Left lobe of liver (tissue), 2 donors: Measurements from ENCODE around the gene ARID5A. TPM values are rescaled to one million over a fixed set of nuclear protein-coding genes. Genes with fewer than 3 reads are reported as not detected.

Experiments used
- ATAC-seq: fragments of 200-7000 bp; cut with Tn5 transposase; one replicate; pipeline ENCODE4 v1.9.1; 2020; ENCODE audit warnings: mild to moderate bottlenecking, moderate library complexity
- DNase-seq: peaks from one replicate; pipeline ENCODE4 v3.0.0-alpha.2; 2020; ENCODE audit warnings: low spot score
- total RNA-seq: library from RNA; stranded (reverse); gene quantifications from one replicate; pipeline ENCODE4 v1.2.1, GENCODE V29; 2021
- donor health status: DM: no; HTN: no; CAD: no; lungs with moderate emphysema.
- donor health status: DM: no; HTN: yes; CAD: no.

The ARID5A gene
- total RNA-seq, 1 donor from 2014 or later: 18.9 TPM

DNA sequence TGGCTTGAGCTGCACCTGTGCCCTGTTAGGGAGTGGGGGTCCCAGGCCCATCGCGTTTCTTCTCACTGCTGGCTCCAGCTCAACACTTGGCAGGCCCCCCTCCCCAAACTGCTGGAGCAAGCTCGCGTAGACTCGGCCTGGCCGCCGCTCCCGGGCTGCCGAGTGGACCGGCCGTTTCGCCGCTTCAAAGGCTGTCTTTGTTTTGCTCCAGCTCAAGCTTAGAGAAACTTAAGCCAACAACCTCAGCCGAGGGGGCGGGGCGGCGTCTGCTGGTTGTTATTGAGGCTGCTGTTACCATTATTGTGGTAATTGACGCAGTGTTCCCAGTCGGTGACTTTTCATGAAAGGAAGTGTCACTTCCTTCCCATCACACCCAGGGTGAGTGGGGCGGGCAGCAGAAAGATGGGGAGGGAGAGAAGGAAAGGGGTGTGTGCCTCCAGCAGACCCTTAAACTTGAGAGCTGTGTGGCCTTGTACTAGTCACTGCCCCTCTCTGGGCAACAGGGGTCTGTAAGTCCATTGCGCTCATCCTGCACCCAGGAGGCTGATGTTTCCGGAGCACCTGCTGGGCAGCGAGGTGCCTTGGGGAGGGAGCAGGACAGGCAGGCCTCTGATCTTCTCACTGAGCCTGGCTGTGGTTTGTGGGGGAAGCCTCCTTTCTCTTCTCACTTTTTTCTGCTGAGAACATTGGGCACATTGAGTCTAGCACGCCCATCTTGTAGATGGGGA, 2.1 kb downstream of the ARID5A start:
- DNase-seq (peak; percentile 69), ATAC-seq (peak; percentile 2)

DNA sequence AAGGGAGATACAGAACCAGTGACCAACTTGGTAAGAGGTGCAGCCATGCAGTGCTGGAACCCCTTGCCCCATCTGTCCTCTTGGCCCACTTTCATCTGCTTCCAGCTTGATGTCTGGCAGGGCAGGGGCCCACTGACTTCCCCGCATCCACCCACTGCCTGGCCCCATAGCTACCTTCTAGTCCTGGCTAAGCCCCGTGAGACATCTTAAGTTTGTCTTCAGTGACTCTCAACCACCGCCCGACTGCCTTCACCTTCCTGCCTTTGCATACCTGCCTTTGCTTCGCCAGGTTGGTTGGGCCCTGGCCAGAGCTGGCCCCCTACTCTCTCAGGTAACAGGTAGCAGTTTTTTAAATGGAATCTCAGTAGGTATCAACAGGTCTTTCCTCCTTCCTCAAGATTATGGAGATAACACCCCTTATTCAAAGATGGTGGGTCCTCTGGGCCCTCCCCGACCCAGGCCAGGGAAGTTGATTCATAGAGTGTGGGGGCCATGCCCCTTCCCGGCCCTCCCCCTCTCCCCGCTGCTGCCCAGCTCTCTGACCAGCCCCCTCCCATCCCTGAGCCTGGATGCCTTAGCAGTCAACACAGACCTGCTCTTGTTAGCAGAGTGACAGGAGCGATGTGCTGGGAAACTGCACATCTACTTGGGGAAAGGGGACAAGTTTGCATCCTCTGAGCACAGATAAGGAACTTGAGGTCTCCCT, 2.8 kb downstream of the ARID5A start:
- no peak for ATAC-seq
- DNase-seq: no peak

DNA sequence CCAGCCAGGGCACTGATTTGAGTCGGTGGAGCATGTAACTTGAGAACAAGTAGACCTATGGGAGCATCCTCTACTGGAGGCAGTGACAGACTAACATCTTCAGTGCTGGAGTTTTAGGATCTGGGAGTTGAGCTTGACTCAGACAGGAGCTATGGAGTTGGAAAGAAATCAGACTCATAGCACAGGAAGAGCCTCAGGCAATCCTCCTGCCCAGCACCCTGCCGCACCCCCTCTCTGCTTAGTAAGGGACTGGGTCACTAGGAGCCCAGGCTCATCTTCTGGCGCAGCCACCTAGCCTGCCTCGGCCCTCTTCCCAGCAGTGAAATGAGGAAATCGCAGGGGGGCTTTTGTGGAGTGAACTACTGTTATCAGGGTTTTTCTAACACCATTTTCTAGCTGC, 3.6 kb downstream of the ARID5A start:
- no peak for DNase-seq
- ATAC-seq: no peak

DNA sequence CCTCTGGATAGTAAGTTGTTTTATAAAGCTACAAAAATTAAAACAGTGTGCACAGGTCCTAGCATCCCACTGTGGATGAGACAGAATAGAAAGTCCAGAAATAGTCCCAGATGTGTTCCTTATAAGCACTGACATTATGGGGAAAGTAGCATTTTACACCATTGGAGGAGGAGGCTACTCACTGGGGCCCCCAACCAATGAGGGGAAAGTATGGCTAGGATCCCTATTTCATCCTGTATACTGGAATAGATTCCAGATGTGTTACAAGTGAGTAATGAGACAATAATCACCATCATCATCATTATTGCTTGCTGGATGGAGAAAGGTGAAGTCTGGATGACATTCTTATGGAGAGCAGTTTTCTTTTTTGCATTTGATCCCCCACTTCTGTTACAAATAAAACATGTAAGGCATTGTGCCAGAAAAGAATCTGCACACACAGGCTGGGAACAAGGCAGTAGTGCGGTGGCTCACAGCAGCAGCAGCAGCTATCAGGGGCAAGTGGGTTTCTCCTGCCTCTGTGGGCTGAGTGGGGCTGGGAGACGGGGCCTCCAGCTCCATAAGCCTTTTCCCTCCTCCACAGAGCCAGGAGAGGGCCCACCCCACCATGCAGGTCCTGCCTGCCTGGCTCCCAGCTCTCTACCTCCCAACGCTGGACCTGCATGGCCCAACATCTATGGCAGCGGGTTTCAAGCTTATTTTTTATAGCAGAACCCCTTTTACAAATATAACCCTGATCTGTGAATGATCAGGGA, 5.0 kb downstream of the ARID5A start:
- DNase-seq: no peak
- no peak for ATAC-seq

DNA sequence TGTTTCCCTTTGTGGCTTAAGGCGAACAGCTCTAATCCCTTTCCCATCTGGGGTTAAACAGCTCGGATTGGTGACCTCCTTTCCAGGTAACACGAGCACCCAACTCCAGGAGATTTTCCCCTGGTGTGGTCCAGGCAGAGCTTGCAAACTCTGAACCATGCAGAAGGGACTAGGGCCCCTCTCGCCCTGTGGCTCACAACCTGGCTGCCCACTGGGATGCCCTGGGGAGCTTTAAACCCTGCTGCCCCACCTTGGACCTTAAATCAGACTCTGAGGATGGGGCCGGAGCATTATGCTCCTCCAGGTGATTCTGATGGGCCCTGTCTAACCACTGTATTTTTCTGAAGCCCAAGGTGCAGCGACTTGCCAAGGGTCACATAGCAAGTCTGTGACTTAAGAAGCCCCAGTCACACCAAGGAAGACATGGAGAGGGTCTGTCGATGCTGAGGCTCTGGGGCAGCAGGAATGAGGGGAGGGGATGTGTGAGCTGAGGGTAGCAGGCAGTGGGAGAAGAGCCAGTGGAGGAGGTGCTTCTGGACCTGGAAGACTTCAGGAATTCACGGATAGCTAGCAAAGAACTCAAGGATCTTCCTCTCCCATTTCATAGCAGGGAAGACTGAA, 5.9 kb downstream of the ARID5A start:
- no peak for ATAC-seq
- no peak for DNase-seq

DNA sequence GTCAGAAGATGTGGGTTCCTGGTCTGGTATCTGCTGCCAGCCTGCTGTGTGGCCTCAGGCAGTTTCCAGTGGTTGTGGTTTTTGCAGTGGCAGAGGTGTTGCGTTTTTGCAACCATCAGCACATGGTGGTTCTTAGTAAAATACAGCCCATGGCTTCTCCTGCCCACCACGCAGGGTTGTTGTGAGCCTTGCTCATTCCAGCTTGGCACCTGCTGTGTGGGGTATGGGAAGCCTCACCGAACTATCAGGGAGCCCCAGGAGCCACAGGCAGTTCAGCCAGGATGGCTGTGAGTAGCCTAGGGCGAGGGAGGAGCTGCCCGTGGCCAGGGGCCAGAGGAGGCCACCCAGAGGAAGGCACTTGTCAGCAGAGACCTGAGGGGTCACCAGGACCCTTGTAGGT, 9.8 kb downstream of the ARID5A start:
- ATAC-seq (no peak), DNase-seq (no peak)

DNA sequence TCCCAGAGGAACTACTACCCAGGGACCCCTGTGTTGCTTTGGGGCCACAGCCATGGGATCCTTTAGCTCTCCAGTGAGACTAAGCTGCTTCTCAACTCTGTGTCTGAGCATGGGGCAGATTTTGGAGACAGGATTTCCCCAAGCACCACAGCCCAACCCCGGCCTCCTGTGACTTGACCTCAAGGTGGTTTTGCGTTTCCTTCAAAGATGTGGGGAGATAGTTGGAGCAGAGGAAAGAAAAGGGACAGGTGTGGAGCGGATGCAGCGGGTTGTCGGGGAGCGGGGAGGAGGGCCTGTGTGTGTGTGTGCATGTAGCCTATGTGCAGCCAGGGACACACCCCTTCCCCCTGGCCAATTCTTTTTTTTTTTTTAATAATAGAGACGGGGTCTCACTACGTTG, 10.2 kb downstream of the ARID5A start:
- ATAC-seq (no peak), DNase-seq (no peak)

DNA sequence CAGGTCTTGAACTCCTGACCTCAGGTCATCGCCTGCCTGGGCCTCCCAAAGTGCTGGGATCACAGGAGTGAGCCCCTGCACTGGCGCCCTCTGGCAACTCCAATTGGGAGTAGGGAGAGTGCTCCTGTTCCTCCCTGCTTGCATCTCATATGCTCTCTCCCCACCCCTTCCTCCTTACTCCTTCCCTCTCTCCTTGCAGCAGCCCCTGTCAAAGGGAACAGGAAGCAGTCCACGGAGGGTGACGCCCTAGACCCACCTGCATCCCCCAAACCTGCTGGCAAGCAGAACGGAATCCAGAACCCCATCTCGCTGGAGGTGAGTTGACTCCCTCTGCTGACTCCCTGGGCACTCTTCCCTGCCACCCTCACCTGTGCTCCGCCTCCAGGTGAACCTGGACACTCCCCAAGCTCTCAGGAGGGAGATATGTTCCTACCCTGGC, 10.7 kb downstream of the ARID5A start:
- DNase-seq (no peak), ATAC-seq (no peak)

DNA sequence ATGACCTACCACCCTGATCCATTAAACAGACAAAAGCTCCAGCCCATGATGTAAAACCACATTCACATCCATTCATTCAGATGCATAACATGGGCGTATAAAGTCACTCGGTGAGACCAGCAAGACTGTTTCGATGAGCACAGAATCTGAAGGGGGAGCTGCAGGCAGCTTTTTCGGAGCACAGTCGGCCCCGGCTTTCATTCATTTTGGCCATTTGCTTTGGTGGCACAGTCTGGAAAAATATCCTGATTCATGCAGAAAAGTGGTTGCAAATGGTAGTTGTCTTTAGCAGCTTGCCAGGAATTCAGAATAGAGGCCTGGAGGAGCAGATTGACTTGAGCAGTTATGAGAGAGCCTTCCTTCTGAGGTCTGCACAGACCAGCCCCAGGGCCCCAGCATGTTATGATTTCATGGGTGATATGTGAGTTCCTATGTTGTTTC, 11.2 kb downstream of the ARID5A start:
- no peak for ATAC-seq

DNA sequence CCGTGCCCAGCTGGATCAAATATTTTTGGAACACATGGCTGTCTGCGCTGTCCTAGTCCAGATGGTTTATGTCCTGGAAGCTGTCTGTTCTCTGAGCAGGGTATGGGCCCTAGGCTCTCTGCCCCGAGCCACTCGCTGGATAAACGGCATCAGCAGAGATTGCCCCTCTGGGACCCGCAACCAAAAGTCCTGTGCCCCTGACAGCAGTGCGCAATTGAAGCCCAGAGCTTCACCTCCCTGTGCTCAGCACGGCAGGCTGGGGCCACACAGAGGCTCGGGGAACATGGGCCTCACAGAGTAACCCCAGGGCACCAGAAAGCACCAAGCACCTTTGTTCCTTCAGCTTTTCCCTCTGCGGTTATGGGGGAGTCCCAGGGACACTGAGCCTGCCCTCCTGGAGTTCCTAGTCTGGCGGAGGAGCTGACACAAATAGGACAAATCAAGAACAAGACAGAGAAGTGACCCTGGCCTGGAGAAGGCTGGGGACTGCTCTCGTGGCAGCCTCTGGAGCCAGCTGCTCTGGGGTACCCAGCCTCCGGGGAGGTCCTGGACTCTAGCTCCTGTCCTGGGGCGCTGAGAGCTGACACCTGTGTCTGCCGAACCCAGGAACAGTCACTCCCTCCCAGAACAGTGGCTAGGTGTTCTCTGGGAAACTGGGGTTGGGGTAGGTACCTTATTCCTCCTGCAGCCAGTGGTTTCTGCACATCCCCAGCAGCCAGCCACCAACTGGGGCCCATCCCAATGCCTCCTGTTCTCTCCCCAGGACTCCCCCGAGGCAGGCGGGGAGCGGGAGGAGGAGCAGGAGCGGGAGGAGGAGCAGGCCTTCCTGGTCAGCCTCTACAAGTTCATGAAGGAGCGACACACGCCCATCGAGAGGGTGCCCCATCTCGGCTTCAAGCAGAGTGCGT, 12.3 kb downstream of the ARID5A start:
- ATAC-seq (no peak), DNase-seq (no peak)

More for the DNA sequence above, 11.2 kb downstream of the ARID5A start:
- DNase-seq: no peak

DNA sequence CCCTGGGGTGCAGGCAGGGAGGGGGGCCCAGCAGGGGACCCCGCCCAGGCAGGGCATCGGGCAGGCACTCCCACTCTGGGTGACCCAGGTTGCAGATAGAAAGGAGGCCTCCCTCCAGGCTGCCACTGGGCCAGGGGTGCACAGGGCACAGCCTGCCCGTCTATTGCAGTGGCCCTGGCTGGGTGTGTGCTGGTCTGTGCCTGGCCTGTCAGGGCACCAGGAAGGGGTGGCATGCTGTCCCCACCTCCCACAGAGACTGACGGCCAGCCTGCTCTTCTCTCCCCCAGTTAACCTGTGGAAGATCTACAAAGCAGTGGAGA, 12.9 kb downstream of the ARID5A start:
- DNase-seq: peak; percentile 48
- ATAC-seq: no peak

DNA sequence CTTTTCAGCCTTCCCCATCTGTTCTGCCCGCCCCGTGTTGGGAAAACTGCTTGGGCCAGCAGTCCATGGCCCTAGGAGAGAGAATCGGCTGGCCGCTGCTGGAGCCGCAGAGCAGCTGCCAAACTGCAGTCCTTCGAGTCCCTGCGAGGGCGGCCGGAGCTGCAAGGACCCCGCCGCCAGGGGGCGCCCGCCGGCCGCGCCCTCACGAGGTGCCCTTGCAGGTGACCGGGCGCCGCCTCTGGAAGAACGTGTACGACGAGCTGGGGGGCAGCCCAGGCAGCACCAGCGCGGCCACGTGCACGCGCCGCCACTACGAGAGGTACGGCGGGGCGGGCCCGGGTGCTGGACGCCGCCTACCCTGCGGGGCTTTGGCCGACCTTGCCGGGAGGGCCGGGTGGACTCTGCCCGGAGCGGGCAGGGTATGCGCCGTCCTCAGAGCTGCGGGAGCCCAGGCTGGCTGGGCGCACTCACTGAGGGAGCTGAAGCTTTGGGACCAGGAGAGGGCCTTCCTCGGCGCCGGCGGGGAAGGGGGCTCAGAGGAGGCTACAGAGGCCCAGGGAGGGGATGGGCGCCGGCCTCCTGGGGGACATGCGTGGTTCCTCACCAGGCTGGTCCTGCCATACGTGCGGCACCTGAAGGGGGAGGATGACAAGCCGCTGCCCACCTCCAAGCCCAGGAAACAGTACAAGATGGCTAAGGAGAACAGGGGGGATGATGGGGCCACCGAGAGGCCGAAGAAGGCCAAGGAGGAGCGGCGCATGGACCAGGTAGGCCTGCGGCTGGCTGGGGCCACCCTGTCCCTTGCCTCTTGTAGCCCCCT, 13.6 kb downstream of the ARID5A start:
- peak; percentile 98 for DNase-seq
- peak; percentile 84 for ATAC-seq

DNA sequence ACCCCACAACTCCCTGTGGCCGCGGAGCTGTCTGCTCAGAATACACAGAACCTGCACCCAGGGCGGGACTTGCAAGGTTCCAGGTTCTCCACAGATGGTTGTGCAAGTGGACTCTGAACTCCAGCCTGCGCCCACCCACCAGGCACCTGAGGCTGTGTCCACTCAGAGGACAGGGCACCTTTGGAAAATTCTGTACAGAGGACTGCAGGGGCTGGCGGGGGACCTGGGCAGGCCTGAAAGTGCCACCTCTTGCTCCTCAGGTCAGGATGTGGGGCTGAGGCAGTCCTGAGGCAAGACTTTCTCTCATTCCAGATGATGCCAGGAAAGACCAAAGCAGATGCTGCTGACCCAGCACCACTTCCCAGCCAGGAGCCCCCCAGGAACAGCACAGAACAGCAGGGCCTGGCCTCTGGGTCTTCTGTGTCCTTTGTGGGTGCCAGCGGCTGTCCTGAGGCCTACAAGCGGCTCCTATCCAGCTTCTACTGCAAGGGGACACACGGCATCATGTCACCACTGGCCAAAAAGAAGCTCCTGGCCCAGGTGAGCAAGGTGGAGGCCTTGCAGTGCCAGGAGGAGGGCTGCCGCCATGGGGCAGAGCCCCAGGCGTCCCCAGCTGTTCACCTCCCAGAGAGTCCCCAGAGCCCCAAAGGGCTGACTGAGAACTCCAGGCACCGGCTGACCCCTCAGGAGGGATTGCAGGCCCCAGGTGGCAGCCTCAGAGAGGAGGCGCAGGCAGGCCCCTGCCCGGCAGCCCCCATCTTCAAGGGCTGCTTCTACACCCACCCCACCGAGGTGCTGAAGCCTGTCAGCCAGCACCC, 14.4 kb downstream of the ARID5A start:
- ATAC-seq (peak; percentile 48), DNase-seq (peak; percentile 83)

DNA sequence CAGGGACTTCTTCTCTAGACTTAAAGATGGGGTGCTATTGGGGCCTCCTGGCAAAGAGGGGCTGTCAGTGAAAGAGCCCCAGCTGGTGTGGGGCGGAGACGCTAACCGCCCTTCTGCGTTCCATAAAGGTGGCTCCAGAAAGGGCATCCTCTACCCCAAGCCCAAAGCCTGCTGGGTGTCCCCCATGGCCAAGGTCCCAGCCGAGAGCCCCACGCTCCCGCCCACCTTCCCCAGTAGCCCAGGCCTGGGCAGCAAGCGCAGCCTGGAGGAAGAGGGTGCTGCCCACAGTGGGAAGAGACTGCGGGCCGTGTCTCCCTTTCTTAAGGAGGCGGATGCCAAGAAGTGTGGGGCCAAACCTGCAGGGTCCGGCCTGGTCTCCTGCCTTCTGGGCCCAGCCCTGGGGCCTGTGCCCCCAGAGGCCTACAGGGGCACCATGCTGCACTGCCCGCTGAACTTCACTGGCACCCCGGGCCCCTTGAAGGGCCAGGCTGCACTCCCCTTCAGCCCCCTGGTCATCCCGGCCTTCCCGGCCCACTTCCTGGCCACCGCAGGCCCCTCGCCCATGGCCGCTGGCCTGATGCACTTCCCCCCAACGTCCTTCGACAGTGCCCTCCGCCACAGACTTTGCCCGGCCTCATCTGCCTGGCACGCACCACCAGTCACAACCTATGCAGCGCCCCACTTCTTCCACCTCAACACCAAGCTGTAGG, 15.2 kb downstream of the ARID5A start:
- DNase-seq (no peak), ATAC-seq (no peak)

DNA sequence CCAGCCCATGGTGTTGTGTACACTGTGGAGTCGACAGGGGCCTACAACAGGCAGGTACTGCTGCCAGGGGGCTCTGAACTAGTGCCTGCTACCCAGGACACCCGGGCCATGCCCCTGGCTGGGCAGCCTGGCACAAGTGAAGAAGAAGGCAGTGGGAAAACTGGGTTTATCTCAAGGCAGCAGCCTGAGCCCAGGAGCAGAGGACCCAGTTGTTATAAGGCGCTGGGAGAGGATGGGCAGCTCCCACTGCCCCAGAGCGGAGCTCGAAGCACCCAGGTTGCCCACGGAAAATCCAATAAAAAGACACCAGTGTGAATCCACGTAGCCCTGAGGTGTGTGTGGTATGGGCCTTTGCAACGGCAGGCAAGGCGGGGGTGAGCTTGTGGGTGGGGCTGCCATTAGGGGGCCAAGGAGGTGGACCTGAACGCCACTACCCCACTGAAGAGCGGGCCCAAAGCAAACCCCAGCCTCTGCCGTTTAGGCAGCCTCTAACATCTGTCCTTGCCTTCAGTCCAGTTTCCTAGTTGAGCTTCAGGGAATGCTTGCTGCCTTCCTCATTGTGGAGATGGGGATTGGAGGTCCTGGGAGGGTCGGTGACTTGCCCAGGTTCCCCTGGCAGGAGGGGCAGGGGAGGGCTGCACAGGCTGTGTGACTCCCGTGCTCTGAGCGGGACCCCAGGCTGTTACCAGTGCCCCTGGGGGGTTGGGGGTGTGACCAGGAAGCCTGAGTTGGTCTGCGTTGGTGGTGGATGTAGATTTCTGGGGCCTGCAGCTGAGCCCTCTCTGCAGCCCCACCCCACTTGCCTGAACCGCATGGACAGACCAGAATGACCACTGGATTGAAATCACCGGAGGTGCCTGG, 16.0 kb downstream of the ARID5A start:
- no peak for DNase-seq
- no peak for ATAC-seq

DNA sequence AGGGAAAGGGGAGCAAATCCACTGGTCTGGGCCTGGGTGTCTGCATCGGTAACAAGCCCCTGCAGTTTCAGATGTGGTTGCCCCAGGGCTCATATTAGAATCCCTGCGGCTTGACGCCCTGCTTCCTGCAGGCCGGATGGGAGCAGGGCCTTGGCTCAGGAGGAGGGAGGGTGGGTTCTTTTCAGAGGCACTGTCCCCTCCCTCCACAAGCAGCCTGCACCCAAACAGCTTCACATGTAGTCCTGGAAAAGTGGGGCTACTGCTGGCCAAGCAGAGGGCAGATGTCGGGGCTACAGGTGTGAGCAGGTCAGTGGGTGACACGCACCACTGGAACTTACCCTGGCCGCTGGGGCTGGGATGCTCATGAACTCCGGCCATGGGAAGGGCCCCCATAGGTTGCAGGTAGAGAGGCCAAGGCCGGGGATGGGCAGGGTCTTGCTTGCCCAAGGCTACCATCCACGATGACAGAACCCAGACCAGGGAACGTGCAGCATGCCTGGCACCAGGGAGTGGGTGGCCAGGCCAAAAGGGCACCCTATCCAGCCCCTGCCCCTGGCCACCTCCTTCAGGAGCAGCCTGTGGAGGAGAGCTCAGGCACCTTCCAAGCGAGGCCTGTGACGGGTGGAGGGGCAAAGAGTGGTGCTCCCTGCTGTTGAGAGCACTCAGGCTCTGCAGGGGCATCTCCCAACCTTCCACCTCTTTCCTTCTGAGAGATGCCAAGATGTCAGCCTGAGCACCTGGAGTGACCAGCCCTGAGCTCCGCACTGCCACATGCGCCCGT, 16.8 kb downstream of the ARID5A start:
- ATAC-seq (no peak), DNase-seq (no peak)
